ENCODE data around the gene PPP1R16B.

GRCh38 chr20:38799203-38799602 is 6.3 kb upstream of the PPP1R16B start:
- no peak for TF ChIP-seq ZNF302 (tag by site-specific recombination; IDR thresholded peaks at IDR 0.05; ENCODE audit: low read depth)
- TF ChIP-seq BCL11A (tag by site-specific recombination; IDR thresholded peaks at IDR 0.05; ENCODE audit: low read depth): no peak
- TF ChIP-seq REPIN1 (tag by site-specific recombination; IDR thresholded peaks at IDR 0.05; ENCODE audit: low read depth): no peak
- no peak for TF ChIP-seq ZBTB11 (tag by site-specific recombination; conservative IDR thresholded peaks at IDR 0.05; ENCODE audit: low read depth)
- no peak for TF ChIP-seq CTCF (tag by site-specific recombination; IDR thresholded peaks at IDR 0.05)
- TF ChIP-seq ZNF26 (tag by site-specific recombination; IDR thresholded peaks at IDR 0.05): no peak
- TF ChIP-seq ZBTB10 (tag by site-specific recombination; IDR thresholded peaks at IDR 0.05): no peak
- TF ChIP-seq ZNF274 (IDR thresholded peaks at IDR 0.05; ENCODE audit: low read length): no peak
- TF ChIP-seq ZNF274 (tag by site-specific recombination; IDR thresholded peaks at IDR 0.05; ENCODE audit: borderline replicate concordance): no peak
- TF ChIP-seq OVOL3 (tag by site-specific recombination; IDR thresholded peaks at IDR 0.05): no peak
- TF ChIP-seq PATZ1 (tag by site-specific recombination; IDR thresholded peaks at IDR 0.05): no peak
